GM12864 (cell line): Measurements from ENCODE around the gene GPBP1.

ENCODE experiments used
- DNase-seq: peaks from one replicate; pipeline ENCODE4 v3.0.0-alpha.2; 2011; ENCODE audit warnings: low read depth
- H3K4me3 ChIP-seq: 2 replicates; pipeline ENCODE4 v1.5.1; 2011; ENCODE audit warnings: mild to moderate bottlenecking, low read depth, low read length, control low read depth
- TF ChIP-seq, protein P1 (sequence below): IDR thresholded peaks from 2 replicates; pipeline ENCODE4 v1.5.1; 2011; ENCODE audit warnings: low read depth, mild to moderate bottlenecking, moderate library complexity, low read length, control low read depth, inconsistent platforms; ENCODE audit errors: missing control alignments

GPBP1 gene

DNA sequence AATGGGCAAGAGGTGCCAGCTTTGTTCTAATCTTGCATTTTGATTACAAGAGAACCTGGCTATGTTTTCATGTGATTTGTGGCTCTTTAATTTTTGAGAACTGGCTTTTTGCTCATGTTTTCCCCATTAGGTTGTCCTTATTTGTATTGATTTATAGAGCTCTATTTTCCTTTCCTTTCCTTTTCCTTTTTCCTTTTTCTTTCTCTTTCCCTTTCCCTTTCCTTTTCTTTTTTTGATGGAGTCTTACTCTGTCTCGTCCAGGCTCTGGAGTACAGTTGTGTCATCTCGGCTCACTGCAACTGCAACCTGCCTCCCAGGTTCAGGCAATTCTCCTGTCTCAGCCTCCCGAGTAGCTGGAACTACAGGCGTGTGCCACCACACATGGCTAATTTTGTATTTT is 55.5 kb downstream of the GPBP1 start:
- DNase-seq = no peak
- H3K4me3 ChIP-seq = no peak overlapping the region
- TF ChIP-seq, protein P1, sequence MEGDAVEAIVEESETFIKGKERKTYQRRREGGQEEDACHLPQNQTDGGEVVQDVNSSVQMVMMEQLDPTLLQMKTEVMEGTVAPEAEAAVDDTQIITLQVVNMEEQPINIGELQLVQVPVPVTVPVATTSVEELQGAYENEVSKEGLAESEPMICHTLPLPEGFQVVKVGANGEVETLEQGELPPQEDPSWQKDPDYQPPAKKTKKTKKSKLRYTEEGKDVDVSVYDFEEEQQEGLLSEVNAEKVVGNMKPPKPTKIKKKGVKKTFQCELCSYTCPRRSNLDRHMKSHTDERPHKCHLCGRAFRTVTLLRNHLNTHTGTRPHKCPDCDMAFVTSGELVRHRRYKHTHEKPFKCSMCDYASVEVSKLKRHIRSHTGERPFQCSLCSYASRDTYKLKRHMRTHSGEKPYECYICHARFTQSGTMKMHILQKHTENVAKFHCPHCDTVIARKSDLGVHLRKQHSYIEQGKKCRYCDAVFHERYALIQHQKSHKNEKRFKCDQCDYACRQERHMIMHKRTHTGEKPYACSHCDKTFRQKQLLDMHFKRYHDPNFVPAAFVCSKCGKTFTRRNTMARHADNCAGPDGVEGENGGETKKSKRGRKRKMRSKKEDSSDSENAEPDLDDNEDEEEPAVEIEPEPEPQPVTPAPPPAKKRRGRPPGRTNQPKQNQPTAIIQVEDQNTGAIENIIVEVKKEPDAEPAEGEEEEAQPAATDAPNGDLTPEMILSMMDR = no peak

DNA sequence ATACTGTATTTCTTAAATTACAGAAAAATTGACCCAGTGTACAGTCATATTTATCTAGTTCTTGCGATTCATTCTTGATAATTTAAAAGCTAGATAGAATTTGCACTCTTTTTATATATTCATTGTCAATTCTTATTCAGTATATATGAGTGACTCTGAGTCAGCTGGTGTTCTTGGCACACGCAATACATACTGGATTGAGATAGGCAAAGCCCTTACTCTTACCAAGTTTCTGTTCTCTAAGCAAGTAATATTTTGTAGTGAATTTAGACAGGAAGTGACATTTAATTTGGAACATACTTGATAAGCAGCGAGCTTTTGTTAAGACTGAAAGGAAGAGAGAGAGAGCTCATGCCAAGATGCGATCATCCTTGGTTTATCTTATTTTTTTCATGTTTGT is 57.7 kb downstream of the GPBP1 start:
- DNase-seq = no peak
- TF ChIP-seq, protein P1 = no peak
- H3K4me3 ChIP-seq = no peak overlapping the region

DNA sequence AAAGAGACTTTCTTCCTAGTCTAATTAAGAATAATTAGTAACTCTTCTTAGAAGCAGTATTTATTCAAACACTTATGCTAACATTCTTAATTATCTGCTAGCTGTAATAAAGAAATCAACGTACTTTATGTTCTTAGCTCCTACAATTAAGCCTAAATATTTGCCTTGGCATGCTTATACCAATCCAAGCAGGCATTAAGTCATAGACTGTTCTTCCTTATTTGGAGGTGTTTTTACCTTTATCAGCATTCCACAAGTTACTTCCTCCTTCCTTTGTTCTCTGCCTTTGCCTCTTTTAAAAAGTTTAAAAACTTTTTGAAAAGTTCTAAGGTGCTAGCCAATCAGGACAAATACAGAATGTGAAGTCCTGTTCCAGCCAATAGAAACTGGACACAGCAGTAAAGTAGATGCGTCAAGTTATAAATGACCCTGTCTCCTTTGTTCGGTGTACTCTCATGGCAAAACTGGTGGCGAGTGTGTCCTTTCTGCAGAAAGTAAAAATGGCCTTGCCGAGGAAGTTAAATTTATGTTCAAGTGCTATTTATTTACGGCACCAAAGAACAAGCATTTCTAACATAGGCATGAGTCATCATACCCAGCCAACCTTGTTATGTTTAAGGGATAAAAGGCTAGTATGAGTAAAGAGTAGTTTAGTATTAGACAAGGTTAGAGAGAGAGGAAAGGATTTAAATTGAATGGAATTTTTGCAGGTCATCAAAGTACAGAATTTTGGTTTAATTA is 58.6 kb downstream of the GPBP1 start:
- no peak for DNase-seq
- no peak overlapping the region for H3K4me3 ChIP-seq
- TF ChIP-seq, protein P1 = no peak

DNA sequence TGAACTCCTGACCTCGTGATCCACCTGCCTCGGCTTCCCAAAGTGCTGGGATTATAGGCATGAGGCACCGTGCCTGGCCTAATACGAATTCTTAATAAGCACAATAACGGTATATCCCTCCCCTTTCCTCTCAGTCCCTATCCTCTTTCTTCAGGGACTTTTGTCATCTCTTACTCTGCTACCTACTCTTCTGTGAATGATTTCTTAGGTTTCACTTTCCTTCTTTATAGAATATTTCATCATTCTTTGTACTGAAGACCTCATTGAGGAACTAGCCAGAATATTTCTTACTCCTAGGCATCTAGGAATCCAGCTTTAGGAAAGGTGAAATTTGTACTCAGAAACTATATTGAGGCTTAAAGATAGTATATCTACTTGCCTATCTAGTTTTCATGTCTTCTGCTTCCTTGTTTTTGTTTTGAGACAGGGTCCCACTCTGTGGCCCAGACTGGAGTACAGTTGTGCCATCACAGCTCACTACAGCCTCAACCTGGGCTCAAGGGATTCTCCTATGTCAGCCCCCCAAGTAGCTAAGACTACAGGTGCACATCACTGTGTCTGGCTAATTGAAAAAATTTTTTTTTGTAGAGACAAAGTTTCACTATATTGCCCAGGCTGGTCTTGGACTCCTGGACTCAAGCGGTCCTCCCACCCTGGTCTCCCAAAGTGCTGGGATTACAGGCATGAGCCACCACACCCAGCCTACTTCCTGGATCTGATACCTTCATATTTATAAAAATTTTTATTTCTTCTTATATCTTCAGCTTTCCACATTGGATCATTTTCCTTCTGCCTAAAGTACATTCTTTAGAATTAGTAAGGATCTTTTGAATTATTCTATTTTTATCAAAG is 69.7 kb downstream of the GPBP1 start:
- no peak for DNase-seq
- TF ChIP-seq, protein P1 = no peak
- no peak overlapping the region for H3K4me3 ChIP-seq

DNA sequence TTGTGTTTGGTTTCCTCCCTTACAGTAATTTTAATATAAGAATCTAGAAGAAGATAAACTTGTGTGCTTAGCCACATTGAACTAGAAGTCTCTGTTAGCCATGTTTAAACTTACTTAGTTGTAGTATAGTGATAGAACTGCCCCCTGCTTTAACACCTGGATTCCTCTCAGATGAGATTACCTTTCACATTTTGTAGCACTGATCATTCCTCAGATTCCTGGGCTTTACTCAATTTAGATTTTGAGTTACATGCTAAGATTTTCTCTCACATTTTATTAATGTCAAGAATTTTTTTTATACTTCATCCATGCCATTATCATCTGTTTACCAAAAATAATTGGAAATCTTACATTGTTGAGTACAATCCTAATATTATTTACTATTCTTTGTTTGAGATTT is 70.5 kb downstream of the GPBP1 start:
- TF ChIP-seq, protein P1 = no peak
- DNase-seq = no peak

DNA sequence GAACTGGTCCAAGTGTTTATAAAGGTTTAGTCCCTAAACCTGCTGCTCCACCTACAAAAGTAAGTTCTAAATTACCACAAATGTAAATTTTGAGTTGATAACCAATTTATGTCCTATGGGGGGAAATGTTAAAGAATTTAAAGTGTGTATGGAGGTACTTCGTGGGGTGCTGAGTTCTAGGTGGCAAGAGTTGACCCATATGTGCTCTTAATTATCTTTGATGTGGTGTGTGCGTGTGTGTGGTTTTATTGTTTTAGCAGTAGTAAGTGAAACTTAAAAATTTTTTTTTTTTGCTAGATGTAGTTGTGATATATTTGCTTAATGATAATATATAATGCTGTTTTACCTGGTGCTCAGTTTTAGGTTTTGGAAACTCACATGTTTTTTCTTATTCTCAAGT is 72.6 kb downstream of the GPBP1 start:
- TF ChIP-seq, protein P1 = no peak
- H3K4me3 ChIP-seq = no peak overlapping the region
- DNase-seq = no peak

More for the DNA sequence above, 70.5 kb downstream of the GPBP1 start:
- H3K4me3 ChIP-seq = no peak overlapping the region
